K562 (cell line): ENCODE data around the gene LRP1. TPM values are rescaled to one million over a fixed set of nuclear protein-coding genes. Genes with fewer than 3 reads are reported as not detected.

ENCODE experiments used
- ARID1B ChIP-seq: fragments of 450-650 bp; IDR thresholded peaks from 2 replicates; pipeline ENCODE4 v1.6.1; 2016; ENCODE audit warnings: antibody characterized with exemption, mild to moderate bottlenecking, inconsistent platforms
- CBFB ChIP-seq: sonication (generic); formaldehyde crosslinking; IDR thresholded peaks from 2 replicates; pipeline ENCODE4 v1.4.0; 2020; ENCODE audit warnings: mild to moderate bottlenecking, missing genetic modification reagents
- CEBPB ChIP-seq: fragments of 450-650 bp; IDR thresholded peaks from 2 replicates; pipeline ENCODE4 v1.6.1; 2016; ENCODE audit warnings: missing genetic modification characterization, missing compliant biosample characterization
- ETV1 ChIP-seq: fragments of 450-650 bp; conservative IDR thresholded peaks from 2 replicates; pipeline ENCODE4 v1.6.1; 2016; ENCODE audit warnings: missing genetic modification characterization, control low read depth, low read depth, missing compliant biosample characterization
- HDAC3 ChIP-seq: fragments of 450-650 bp; IDR thresholded peaks from 2 replicates; pipeline ENCODE4 v1.6.1; 2018; ENCODE audit warnings: borderline replicate concordance, mild to moderate bottlenecking, moderate library complexity; ENCODE audit not compliant: partially characterized antibody
- HDAC6 ChIP-seq: IDR thresholded peaks from 2 replicates; pipeline ENCODE4 v1.6.1; 2012; ENCODE audit warnings: low read depth, mild to moderate bottlenecking, control low read depth, inconsistent platforms, low read length, moderate library complexity
- HSF4 ChIP-seq: fragments of 250-450 bp; sonication (Bioruptor Pico); IDR thresholded peaks from 2 replicates; pipeline ENCODE4 v2.1.2; 2022; ENCODE audit warnings: mild to moderate bottlenecking, moderate library complexity, borderline replicate concordance
- KAT2B ChIP-seq: IDR thresholded peaks from one replicate; pipeline ENCODE4 v1.6.1; 2012; ENCODE audit warnings: low read depth, mild to moderate bottlenecking, control low read depth, inconsistent platforms, low read length, moderate library complexity
- MAZ ChIP-seq, 2 experiments: fragments of 450-650 bp in 1 of 2; sonication (generic) in 1 of 2; formaldehyde crosslinking; IDR thresholded peaks in 1 of 2; conservative IDR thresholded peaks in 1 of 2; 2 replicates each; pipeline versions ENCODE4 v1.4.0 to v1.5.0; 2020; ENCODE audit warnings: mild to moderate bottlenecking in 1 of 2, missing genetic modification reagents in 1 of 2
- NCOA4 ChIP-seq: fragments of 450-650 bp; IDR thresholded peaks from 2 replicates; pipeline ENCODE4 v1.6.1; 2018; ENCODE audit warnings: mild to moderate bottlenecking; ENCODE audit not compliant: partially characterized antibody
- RB1 ChIP-seq: fragments of 450-650 bp; IDR thresholded peaks from 2 replicates; pipeline ENCODE4 v1.6.1; 2017; ENCODE audit warnings: low read depth, mild to moderate bottlenecking
- RBM22 ChIP-seq: fragments of 200-400 bp; formaldehyde crosslinking; IDR thresholded peaks from 2 replicates; pipeline ENCODE4 v1.6.1; 2018; ENCODE audit warnings: low read length, low read depth; ENCODE audit not compliant: poor library complexity, severe bottlenecking
- SIN3A ChIP-seq, 2 experiments: fragments of 150-350 bp in 1 of 2; IDR thresholded peaks; 2 replicates each; pipeline ENCODE4 v1.6.1; 2011 to 2016; ENCODE audit warnings: borderline replicate concordance in 2 of 2, low read depth in 2 of 2, low read length in 2 of 2, mild to moderate bottlenecking in 2 of 2, moderate library complexity in 2 of 2; ENCODE audit not compliant: control insufficient read depth in 1 of 2
- SMAD4 ChIP-seq: fragments of 250-450 bp; sonication (Bioruptor Pico); conservative IDR thresholded peaks from 2 replicates; pipeline ENCODE4 v1.8.0; 2021; ENCODE audit warnings: inconsistent platforms, mild to moderate bottlenecking, moderate library complexity
- STAT6 ChIP-seq: sonication (generic); formaldehyde crosslinking; IDR thresholded peaks from 2 replicates; pipeline ENCODE4 v1.8.1; 2023; ENCODE audit warnings: mild to moderate bottlenecking, missing genetic modification reagents
- TAF9B ChIP-seq: fragments of 450-650 bp; IDR thresholded peaks from 2 replicates; pipeline ENCODE4 v1.6.1; 2018; ENCODE audit warnings: mild to moderate bottlenecking; ENCODE audit not compliant: partially characterized antibody
- UBTF ChIP-seq, 2 experiments: IDR thresholded peaks; 2 replicates each; pipeline ENCODE4 v1.6.1; 2012; ENCODE audit warnings: improper control_type of control experiment in 2 of 2, low read depth in 2 of 2, low read length in 2 of 2, borderline replicate concordance in 1 of 2
- USF1 ChIP-seq: sonication (generic); formaldehyde crosslinking; IDR thresholded peaks from 2 replicates; pipeline ENCODE4 v1.9.0; 2022; ENCODE audit warnings: mild to moderate bottlenecking, missing genetic modification reagents
- ZNF224 ChIP-seq: sonication (generic); formaldehyde crosslinking; IDR thresholded peaks from 2 replicates; pipeline ENCODE4 v1.8.0; 2022; ENCODE audit warnings: mild to moderate bottlenecking, missing genetic modification reagents
- ZNF239 ChIP-seq: fragments of 250-450 bp; sonication (Bioruptor Pico); IDR thresholded peaks from 2 replicates; pipeline ENCODE4 v1.4.0; 2020; ENCODE audit warnings: mild to moderate bottlenecking
- ZNF584 ChIP-seq: fragments of 200-800 bp; sonication (Bioruptor generic); IDR thresholded peaks from 2 replicates; pipeline ENCODE4 v1.6.1; 2016; ENCODE audit warnings: low read depth, mild to moderate bottlenecking, missing genetic modification characterization, missing compliant biosample characterization
- ZNF717 ChIP-seq: fragments of 250-450 bp; sonication (Bioruptor Pico); IDR thresholded peaks from 2 replicates; pipeline ENCODE4 v1.5.0; 2021
- polyA plus RNA-seq, 8 experiments: library from polyadenylated mRNA; depleted of rRNA in 4 of 8; stranded (reverse) in 5 of 8; unstranded in 3 of 8; fragments of >200 nt; fragmentation: Nextera tagmentation in 2 of 8; fragmentation: Illumina TruSeq in 1 of 8; extraction: Ambion mirVana in 2 of 8; extraction: Trizol in 1 of 8; gene quantifications; 2 replicates each; pipeline versions ENCODE4 v1.2.1 to v1.2.3, GENCODE V29; 2011 to 2014; ENCODE audit warnings: inconsistent platforms in 1 of 8, missing spikeins in 1 of 8
- total RNA-seq, 7 experiments: library from RNA; depleted of rRNA in 6 of 7; stranded (reverse); fragments of >200 nt in 6 of 7; fragmentation: Illumina TruSeq in 2 of 7; extraction: Trizol in 2 of 7; gene quantifications; 2 replicates each; pipeline versions ENCODE4 v1.2.1 to v1.2.3, GENCODE V29; 2011 to 2021; ENCODE audit warnings: low replicate concordance in 1 of 7

The LRP1 gene
- total and polyA plus RNA-seq, 9 of the 15 experiments (the other 6 are each of a cell fraction or from before 2014, with no cell fraction given), result 0.04 to 0.64 (median 0.19) TPM; not detected in 2

DNA sequence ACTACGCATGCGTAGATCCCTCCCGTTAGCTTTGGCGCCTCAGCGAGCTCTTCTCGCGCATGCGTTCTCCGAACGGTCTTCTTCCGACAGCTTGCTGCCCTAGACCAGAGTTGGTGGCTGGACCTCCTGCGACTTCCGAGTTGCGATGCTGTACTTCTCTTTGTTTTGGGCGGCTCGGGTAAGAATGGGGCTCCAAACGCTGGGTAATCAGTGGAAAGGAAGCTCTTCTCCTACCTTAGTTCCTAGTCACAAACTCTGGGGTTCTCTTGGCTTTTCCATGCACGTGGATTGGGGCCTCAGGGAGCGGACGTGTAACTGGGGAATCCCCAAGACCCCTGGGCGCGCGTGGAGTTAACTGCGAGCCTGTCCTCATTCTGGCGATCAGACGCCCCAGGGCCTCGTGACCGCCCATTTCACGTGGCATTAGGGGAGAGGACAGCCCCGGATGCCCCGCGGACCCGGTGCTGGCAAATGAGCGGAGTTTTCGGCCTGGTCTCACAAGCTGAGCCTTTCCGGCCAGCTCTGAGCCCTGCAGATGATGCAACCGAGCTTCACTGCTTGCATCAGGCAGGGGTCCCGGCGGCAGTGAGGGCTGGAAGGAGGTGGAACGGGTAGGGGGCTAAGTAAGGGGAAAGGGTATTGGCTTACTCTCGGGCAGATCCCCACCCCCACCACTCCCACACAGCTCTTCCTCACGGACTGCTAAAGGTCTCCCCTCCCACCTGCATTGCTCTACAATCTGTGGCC, 101.5 kb downstream of the LRP1 start, which contains the start of gene SHMT2 (continued):
- TF ChIP-seq UBTF (IDR thresholded peaks at IDR 0.05; ENCODE audit: borderline replicate concordance in 1 of 2, low read depth in 2 of 2, low read length in 2 of 2) (0 out of 4 replicates have a peak, but pooled peaks of 1 of the 2 experiments have one; percentile 28), RBM22 (no peak), SMAD4 (CRISPR knock-in tag) (peak; percentile 32; the same call in 1 of the 2 replicates), KAT2B (no peak), HSF4 (CRISPR knock-in tag) (no peak), RB1 (no peak), USF1 (CRISPR knock-in tag) (peak; percentile 69), ZNF239 (CRISPR knock-in tag) (no peak), TAF9B (no peak), NCOA4 (no peak), ZNF717 (CRISPR knock-in tag) (no peak), HDAC3 (no peak), ARID1B (peak; percentile 45; the same call in 1 of the 2 replicates), CBFB (CRISPR knock-in tag) (0 out of 2 replicates have a peak, but pooled peaks have one; percentile 30), MAZ (CRISPR knock-in tag; conservative IDR thresholded peaks at IDR 0.05 in 1 of 2, IDR thresholded peaks at IDR 0.05 in 1 of 2) (peak in 1 of 2 experiments; percentile 24; a peak in 2 of 4 replicates), ZNF224 (CRISPR knock-in tag) (no peak), ETV1 (tag) (peak; percentile 83), SIN3A (IDR thresholded peaks at IDR 0.05; ENCODE audit: borderline replicate concordance in 2 of 2, control insufficient read depth in 1 of 2, low read depth in 2 of 2, low read length in 2 of 2) (peak in 1 of 2 experiments; percentile 30; a peak in 1 of 4 replicates), ZNF584 (no peak), STAT6 (CRISPR knock-in tag) (peak; percentile 36; the same call in 1 of the 2 replicates), HDAC6 (no peak), CEBPB (tag) (peak; percentile 91)
